Measurements from ENCODE around the gene TNS1.
A peak's percentile ranks its signal among the peaks of the same experiment; 100 is the strongest.
"Not testable (repeated sequence)": the region's sequence is repeated elsewhere in the genome, so short reads cannot be mapped to it uniquely, and the experiment has no call there.

TNS1 gene

DNA sequence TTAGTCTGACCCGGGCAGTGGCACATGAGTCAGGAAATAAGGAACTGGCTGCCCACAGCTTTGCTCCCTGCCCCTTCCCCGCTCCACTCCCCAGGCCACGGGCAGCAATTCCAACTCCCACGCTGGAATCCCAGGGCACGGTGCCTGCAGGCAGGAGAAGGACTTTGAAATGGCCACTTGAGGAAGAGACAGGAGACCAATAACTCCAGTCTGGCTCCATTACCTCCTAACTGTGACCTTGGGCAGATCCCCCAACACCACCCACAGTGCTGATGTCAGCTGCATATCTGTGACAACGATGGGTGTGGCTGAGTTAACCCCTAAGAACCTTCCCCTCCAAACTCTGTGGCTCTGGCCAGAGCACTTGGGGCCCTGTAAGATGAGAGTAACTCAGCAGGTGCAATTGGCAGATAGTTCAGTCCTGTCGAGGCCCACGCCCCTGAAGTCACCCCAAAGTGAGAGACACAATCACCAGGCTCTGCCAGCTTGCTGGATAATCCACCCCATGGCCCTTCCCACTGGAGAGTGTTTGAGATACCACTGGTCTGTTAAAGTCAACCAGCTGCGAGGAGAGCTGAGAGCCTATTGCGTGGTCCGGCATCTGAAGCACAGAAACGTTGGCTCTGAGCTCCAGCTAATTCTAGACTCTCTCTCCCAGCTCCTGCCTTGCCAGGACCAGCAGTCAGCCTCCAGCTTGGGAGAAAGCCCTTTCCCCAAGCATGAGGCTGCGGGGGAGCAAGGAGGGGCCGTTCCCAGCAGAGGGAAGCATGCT lies 175.2 kb downstream of the TNS1 start:
- DNase-seq, result no peak

- no peak for DNase-seq
These were observed 175.8 kb downstream of the TNS1 start for GRCh38 chr2:217826991-217827390.

GRCh38 chr2:217826520-217826919 lies 176.3 kb downstream of the TNS1 start:
- peak; percentile 16 for DNase-seq

- DNase-seq, result no peak
These were observed 177.1 kb downstream of the TNS1 start for GRCh38 chr2:217825469-217826235.

DNA sequence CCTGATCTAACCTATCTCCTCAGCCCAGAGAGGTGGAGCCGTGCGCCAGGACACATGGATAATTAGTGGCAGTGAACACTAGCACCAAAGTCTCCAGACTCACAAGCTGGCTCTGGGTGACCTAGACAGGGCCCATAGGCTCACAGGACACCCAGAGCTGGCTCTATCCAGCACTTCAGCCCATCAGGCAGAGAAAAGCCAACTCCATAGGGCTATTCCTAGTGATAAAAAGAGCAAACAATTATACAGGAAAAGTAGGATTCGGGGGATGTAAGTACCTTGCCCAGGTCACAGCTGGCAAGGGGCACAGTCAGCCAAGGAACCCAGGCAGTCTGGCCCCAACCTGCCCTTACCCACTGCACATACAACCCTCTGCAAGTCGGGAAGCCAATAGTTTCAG lies 178.6 kb downstream of the TNS1 start:
- no peak for DNase-seq

GRCh38 chr2:217823626-217824025 lies 179.2 kb downstream of the TNS1 start:
- no peak for DNase-seq

DNA sequence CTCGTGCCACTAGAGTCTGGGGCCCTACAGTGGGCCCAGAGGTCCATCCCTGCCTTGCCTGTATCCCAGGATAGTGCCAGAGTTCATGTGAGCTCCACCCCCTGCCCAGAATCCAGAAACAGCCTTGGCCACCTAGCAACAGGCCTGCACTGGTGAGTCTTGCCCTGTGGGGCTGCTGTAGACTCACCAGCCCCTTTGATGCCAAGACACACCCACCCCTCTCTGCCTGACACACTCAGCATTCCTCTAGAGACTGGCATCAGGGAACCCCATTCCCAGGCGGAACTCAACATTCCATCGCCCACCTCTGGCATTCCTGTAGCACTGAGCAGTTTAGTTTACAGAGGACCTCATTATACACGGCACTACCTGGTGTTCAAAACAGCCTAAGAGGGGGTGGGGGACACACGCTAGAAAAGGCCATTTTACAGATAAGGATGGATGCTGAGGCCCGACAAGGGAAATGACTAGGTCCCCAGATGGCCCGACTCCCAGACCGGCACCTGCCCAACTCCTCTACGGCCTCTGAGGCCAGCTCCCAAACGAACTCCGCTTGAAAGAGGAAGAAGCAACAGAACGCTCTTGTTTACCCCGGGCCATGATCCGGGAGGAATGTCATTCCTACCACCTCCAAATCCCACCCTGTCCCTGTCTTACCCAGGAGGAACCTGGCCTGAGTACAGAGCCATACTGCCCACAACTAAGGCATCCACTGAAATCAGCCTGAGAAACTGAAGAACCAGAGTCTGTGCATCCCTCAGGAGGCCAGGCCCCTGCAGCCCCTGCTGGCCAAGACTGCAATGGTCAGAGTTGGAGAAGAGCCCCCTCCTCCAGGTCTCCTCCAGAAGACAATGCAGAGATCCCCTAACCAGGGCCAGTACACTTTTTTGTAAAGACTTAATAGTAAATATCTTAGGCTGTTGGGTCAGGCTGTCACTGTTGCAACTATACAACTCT lies 180.2 kb downstream of the TNS1 start:
- no peak for DNase-seq

DNA sequence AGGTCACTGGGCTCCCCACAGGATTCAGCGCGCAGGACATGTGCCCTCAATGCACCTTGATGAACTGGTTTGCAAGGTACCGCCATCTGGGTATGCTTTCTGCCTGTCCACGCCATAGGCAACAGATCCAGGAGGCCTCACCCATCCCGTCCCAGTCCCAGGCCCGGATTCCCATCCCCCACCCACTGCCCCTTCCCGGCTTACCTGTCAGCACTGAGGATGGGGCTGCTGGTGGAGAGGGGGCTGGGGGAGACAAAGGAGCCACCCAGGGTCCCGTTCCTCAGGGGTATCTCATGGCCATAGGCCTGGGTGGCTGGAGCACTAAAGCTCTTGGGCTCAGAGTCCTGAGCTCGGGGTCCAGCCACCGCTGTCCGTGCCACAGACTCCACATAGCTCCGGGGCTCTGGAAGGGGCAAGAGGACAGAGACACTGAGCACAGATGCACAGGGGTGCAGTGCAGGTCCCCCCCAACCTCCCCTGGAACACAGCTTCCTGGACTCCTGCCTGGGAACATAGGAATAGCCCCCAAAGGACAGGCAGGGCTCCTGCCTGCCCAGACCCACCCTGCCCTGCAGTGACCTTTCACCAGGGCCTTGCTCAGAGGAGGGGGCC lies 181.2 kb downstream of the TNS1 start:
- no peak for DNase-seq

DNA sequence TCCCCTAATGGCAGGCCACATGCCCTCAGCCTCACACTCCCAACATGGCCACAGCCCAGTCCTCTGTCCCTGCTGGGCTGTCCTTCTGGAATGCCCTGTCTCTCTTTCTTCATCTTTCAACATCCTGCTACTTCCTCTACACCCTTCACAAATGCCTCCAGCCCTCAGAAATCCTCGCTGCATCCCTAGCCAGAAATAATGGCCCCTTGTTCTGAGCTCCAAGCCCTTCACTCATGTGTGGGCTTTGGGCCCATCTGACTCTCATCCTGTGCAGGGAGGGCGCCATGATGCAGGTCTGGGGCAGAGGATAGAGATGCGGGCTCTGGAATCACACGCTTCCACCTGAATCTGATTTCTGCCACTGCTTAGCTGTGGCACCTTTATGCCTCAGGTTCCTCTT lies 181.9 kb downstream of the TNS1 start:
- DNase-seq, result no peak

DNA sequence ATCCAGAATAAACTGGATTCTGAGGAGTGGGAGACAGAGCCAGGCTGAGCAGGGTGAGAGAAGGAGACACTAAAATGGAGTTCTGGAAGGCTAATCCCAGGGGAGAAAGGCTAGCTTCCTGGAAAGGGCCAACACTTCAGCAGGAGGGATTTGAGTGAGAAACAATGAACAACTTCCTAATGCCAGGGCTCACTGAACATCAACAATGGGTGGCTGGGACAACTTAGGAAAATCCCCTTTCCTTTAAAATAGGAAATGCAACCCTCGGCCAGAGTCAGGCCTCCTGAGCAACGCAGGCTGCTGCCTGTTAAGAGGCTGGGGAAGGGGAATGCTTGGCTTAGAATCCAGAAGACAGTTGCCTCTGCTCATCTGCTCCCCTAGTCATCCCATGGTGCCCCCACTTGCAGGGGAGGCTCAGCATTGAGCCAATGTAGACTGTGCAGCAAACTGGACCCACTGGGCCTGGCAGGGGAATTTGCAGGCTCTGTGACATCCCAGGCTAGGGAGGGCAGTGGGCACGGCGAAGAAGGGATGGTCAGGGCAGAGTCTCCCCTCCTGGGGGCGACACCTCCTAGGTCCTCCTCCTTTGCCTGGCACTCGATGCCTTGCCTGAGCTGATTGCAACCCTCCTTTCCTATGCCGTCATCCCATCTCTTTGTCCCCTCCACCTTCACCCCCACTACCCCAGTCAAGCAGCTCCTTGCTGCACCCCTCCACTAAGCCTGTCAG lies 182.5 kb downstream of the TNS1 start:
- no peak for DNase-seq

GRCh38 chr2:217818293-217818850 lies 184.4 kb downstream of the TNS1 start:
- no peak for DNase-seq

- no peak for DNase-seq
These were observed 185.1 kb downstream of the TNS1 start for GRCh38 chr2:217817466-217818292.

GRCh38 chr2:217816396-217816869 lies 186.4 kb downstream of the TNS1 start:
- no peak for DNase-seq

DNA sequence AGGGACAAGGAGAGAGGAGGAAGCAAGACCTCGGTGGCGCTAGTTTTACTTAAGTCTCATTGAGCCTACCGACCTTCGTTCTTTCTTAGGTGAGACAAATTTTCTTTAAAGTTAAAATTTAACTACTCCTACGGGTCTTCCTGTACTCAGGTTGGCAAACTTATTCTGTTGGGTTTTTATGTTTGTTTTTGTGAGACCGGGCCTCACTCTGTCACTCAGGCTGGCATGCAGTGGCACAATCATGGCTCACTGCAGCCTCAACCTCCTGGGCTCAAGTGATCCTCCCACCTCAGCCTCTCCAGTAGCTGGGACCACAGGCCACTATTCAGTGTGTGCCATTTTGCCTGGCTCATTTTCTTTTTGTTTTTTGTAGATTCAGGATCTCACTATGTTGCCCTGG lies 189.0 kb downstream of the TNS1 start:
- no peak for DNase-seq

- DNase-seq, result no peak
These were observed 190.6 kb downstream of the TNS1 start for GRCh38 chr2:217812170-217812569.

- DNase-seq, result no peak
These were observed 192.5 kb downstream of the TNS1 start for GRCh38 chr2:217810260-217810659.

GRCh38 chr2:217809736-217810135 lies 193.1 kb downstream of the TNS1 start:
- no peak for DNase-seq

- not testable (repeated sequence) for DNase-seq
These were observed 193.8 kb downstream of the TNS1 start for GRCh38 chr2:217808967-217809366.

DNA sequence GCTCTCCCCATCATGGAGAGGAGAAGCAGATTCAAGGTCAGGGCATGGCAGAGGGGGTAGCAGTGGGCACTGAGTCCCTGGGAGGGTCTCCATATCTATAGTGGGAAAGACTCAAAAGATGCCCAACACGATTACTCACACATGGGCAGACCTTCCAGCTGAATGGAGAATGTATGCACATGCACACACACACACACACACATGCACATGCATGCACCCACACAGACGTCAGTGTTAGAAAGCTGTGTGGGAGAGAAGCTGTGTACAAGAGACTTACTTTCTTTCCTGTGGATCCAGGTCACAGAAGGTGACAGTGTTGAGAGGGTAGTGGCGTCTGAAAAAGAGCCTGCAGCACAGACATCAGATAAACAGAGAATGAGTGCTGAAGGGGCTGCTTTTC lies 194.5 kb downstream of the TNS1 start:
- DNase-seq, result no peak

- DNase-seq, result no peak
These were observed 195.0 kb downstream of the TNS1 start for GRCh38 chr2:217807753-217808152.

Data from fibroblast of skin of scalp (primary cell).